ENCODE measurements around the gene CMTM1.
"Not testable (repeated sequence)": the region's sequence is repeated elsewhere in the genome, so short reads cannot be mapped to it uniquely, and the experiment has no call there.

CMTM1 gene

DNA sequence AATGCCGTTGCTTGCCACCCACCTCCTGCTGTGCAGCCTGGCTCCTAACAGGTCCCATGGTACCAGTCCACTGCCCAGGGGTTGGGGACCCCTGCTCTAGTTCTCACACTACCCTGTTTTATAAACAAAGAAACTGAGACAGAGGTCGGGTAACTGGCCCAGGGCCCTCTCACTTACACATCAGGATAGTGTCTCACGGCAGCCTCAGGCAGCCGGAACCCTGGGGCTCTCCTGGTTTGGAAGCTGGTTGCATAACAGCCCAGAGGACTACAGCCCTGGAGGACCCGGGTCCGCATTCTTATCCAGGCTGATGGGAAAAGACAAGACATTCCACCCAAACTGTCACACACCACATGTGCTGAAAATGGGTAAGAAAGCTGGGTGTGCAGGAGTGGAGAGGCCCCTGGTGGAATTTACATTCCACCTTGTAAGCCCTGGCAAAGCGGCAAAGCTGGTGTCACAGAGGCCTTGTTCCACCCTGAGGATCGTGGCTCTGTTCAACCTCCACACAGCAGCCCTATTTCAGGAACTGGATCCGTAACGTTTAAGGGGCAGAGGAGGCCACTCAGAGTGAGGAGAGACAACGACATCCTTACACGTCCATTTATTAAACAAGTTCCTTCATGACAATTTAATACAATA is 48.0 kb downstream of the CMTM1 start:
- DNase-seq (ENCODE audit: low read depth in 2 of 2), result no peak

DNA sequence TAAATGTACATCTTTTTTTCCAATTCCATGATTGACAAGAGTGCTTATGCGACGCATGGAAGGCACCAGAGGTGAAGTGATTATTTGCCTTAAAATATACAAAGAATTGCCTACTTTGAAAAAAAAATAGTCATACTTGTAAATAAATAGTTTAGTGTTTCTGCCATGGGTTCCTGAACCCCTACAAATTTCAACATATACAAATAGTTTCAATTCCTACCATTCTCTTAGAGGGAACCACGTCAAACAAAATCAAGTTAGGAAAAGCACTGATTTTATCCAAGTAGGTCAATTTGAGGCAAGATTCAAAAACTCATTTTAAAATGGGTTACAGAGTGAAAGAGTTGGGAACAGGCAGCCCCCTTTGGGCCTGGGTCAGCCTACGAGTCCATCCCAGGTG is 49.9 kb downstream of the CMTM1 start:
- no peak for DNase-seq (ENCODE audit: low read depth in 2 of 2)

DNA sequence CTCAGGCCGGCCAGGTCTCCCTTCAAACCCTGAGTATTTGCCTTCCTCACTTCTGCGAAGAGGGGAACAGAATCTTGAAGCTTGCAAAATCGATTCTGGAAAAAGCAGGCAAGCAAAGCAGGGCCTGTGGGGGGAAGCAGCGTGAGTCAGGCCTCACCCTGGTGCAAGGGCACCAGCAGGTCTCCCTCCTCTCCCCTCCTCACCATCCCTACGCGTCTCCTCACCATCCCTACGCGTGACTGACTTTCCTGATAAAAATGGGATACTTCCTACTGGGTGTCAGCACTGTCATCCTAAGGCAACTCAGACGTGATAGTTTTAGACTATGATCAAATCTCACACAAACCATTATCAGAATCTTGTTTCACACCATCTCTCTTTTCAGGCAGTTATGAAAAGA is 50.4 kb downstream of the CMTM1 start:
- DNase-seq (ENCODE audit: low read depth in 2 of 2), result no peak

DNA sequence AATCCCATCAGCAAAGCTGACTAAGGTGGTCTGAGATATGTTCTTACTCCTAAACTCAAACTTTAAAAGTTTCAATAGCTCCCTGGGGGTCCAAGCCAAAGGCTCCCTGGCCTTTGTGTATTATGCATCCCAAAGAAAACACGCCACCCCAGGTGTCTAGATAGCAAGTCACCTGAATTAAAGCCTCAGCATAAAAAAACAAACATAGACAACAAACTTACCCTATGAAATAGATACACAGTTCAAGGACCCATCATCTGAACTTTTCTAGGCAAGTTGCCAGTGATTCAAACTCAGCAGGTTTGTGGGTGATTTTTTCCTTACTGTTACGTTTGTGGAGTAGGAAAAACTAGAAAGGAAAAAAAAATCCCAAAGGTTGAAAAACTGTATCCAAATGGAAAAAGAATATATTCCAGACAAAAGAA is 50.8 kb downstream of the CMTM1 start:
- no peak for DNase-seq (ENCODE audit: low read depth in 2 of 2)

DNA sequence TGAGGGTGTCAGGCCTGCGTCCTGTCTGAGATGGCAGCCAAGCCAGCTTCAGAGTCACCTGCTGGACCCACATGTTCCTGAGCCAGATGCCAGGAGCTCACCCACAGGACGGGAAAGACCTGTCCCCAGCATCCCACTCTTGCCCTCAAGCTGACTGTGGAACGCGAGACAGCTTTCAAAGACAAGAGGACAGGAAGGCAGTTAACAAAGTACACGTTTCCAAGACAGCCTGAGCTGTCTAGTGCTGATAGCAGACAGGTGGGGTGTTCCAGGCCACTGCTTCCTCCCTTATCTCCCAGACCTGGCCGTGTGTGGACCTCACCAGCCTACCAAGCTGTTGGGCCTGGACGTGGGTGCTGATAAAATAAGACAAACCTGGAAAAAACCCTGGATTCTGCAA is 51.5 kb downstream of the CMTM1 start:
- no peak for DNase-seq (ENCODE audit: low read depth in 2 of 2)

DNA sequence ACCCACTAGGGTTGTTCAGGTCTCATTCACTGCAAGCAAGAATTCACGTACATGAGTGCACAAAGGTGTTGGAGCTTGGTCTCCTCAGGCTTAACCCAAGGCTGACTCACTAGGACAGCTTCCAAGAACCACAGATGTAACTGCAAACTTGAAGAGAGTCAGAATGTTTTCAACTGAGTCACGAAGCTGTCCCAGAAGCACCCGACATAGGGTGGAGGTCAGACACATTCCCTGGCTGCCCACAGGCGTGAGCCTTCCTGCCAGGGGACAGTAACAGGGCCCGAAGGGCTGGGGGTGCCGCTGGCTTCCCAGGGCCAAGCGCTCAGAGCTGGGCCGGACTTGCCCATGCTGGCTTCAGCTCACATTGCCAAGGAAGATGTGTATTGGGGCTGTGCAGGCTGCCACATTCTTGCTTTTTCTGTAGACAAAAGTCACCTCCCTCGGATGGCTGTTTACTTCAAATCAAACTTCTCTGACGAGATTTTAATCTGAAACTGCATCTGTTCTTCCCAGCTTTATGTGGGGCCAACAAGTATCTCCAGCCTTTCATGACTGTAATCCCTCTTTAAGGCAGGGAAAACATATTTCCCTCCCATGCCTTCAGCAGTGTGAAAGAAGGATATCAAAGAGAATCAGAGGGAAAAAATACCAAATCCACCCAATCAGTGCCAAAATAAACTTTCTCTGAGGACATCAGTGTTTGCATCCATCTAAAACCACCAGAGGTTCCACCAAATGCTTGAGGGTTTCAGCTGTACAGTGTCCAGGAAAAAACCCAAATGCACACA is 52.5 kb downstream of the CMTM1 start:
- DNase-seq (ENCODE audit: low read depth in 2 of 2), result no peak

DNA sequence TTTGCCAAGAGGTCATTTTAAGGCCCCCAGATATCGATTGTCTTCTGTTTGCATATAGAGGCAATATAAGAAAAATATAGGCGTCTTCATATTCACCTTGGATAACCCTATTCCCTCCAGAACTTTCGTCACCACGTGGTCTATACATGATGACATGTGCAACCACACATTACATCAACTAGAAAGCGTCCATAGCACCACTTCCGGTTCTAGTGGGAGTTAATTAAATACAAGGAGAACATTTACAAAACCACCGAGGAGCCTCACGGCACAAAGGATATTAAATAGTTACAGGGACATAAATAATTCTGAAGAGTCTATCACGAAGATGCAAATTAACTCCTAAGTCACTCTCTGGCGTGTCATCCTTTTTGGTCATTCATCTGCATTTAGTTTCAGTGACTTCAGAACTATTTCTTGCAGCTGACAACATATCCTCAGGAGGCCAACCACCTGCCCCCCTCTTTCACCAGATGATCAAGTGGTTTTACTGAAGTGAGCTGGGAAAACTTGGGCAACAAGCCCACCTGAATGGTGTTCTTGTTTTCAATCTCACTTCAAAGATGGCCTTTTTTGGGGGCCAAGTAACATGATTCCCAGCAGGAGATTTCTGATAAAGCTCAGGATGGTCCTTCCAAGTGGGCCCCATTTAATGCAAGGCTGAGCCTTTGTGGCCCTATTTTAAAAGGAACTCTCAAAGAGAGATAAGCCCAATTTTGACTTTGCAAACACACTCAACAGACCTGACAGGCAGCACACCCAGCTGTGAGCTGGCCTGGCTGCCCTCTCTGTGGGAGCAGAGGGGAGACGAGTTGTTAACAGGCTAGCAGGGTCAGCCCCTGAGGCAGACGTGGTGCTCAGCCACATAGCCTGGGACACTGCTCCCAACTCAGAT is 53.5 kb downstream of the CMTM1 start:
- DNase-seq (ENCODE audit: low read depth in 2 of 2), result no peak

DNA sequence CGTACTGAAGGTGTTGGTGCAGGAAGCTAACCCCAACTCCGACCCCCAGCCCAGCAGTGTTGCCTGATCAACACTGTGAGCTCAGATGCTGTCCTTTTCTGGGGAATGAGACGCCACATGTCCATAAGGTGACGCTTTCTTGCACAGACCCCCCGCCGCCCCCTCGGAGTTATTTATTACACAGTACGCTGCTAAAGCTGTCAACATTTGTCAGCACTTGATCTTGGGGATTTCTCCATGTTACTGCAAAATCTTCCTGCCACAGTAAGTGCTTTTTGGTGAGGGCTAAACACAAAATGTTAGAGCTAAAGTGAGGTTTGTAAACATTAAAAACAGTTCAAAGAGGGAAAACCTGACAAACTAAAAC is 54.2 kb downstream of the CMTM1 start:
- DNase-seq (ENCODE audit: low read depth in 2 of 2), result no peak

DNA sequence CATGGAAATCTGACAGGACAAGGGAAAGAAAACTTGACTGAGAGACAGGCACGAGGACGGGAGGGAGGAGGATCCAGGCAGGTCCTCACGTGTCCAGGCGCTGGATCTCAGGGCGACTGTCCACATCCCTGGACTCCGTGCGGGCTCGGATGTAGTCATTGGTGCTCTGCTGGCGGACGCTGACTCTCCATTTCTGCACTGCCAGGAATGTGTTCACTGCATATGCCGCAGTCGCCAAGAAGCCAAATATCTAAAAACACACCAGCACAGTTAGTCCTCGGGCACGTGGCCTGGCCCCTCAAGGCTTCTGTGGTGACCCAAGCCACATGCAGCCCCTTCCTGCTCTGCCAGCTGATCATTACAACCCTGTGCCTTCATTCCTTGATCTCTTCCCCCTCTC is 55.7 kb downstream of the CMTM1 start:
- DNase-seq (ENCODE audit: low read depth in 2 of 2), result no peak

DNA sequence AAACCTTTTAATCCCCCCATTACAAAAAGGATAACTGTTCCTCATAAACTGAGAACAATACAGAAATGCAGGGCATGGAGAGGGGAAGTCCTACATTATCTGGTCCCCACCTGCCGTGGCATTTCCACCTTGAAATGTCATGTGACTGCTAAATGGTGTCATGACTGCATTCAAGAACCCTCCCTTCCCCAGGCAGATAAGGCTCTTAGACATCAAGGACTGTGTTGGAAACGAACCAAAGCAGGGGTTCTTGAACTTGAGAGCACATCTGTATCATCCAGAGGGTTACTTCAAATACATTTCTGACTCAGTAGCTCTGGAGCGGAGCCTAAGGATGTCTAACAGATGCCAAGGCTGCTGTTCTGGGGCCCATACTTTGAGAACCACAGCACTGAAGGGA is 56.6 kb downstream of the CMTM1 start:
- no peak for DNase-seq (ENCODE audit: low read depth in 2 of 2)

DNA sequence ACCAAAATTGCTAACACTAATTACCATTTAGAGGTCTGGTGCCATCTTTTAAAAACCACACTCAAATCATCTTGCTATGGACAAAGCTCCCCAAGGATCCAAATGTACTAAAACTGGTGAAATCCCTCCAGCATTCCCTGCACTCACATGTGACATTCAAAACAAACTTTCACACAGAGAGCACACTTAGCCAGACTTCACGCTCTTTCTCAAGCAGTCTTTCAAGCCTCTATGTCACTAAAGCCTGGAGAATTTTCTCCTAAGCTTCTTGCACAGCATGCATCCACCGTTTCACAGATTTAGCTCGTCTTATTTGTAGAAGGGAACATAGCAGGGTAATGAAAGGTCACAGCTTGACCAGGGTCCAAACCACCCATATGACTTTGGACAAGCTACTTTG is 57.5 kb downstream of the CMTM1 start:
- no peak for DNase-seq (ENCODE audit: low read depth in 2 of 2)

DNA sequence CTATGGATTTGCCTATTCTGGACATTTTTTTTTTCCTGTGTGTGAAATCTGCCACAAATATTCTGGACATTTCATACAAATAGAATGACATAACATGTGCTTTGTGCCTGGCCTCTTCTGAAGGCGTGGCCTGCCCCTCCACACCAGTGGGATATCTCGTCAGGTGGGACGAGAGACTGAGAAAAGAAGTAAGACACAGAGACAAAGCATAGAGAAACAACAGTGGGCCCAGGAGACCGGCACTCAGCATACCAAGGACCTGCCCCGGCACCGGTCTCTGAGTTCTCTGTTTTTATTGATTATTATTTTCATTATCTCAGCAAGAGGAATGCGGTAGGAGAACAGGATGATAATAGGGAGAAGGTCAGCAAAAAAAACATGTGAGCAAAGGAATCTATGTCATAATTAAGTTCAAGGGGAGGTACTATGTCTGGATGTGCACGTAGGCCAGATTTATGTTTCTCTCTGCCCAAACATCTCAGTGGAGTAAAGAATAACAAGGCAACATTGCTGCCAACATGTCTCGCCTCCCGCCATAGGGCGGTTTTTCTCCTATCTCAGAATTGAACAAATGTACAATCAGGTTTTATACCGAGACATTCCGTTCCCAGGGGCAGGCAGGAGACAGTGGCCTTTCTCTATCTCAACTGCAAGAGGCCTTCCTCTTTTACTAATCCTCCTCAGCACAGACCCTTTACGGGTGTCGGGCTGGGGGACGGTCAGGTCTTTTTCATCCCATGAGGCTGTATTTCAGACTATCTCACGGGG is 61.6 kb downstream of the CMTM1 start:
- DNase-seq (ENCODE audit: low read depth in 2 of 2), result not testable (repeated sequence)

Measured in stimulated activated CD8-positive, alpha-beta memory T cell treated with anti-CD3 and anti-CD28 coated beads, Interleukin-15, amount 100 ng/mL, for 48 hours (primary cell).